HepG2 (cell line): ENCODE results near the gene NCOR2.

Experiments
- BHLHE40 ChIP-seq: IDR thresholded peaks from 2 replicates; pipeline ENCODE4 v1.6.1; 2011; ENCODE audit warnings: low read length, improper control_type of control experiment
- CCDC6 ChIP-seq: sonication (generic); formaldehyde crosslinking; IDR thresholded peaks from 2 replicates; pipeline ENCODE4 v1.8.1; 2022; ENCODE audit warnings: mild to moderate bottlenecking, missing genetic modification reagents, moderate library complexity
- GABPA ChIP-seq, 2 experiments: IDR thresholded peaks; 2 replicates each; pipeline ENCODE4 v1.6.1; 2011 to 2016; ENCODE audit warnings: low read depth in 2 of 2, low read length in 1 of 2, missing biosample characterization in 1 of 2, missing genetic modification characterization in 1 of 2
- GTF2F1 ChIP-seq: fragments of 150-350 bp; IDR thresholded peaks from 2 replicates; pipeline ENCODE4 v1.6.1; 2014; ENCODE audit warnings: low read length
- HMG20A ChIP-seq: IDR thresholded peaks from 2 replicates; pipeline ENCODE4 v1.6.1; 2016; ENCODE audit warnings: borderline replicate concordance
- HOXA7 ChIP-seq: sonication (generic); formaldehyde crosslinking; IDR thresholded peaks from 2 replicates; pipeline ENCODE4 v1.8.1; 2022; ENCODE audit warnings: mild to moderate bottlenecking, missing genetic modification reagents, moderate library complexity
- IKZF1 ChIP-seq: fragments of 450-650 bp; IDR thresholded peaks from 2 replicates; pipeline ENCODE4 v1.7.1; 2016
- REL ChIP-seq: sonication (generic); formaldehyde crosslinking; conservative IDR thresholded peaks from 2 replicates; pipeline ENCODE4 v1.8.0; 2022; ENCODE audit warnings: mild to moderate bottlenecking, missing genetic modification reagents, moderate library complexity
- RERE ChIP-seq: IDR thresholded peaks from 2 replicates; pipeline ENCODE4 v1.6.1; 2016; ENCODE audit warnings: low read depth, missing genetic modification reagents, missing compliant biosample characterization
- TBP ChIP-seq: sonication (generic); formaldehyde crosslinking; IDR thresholded peaks from 2 replicates; pipeline ENCODE4 v1.5.0; 2020; ENCODE audit warnings: missing genetic modification reagents
- TEAD2 ChIP-seq: sonication (generic); formaldehyde crosslinking; IDR thresholded peaks from 2 replicates; pipeline ENCODE4 v1.9.0; 2021; ENCODE audit warnings: missing genetic modification reagents
- ZNF263 ChIP-seq: sonication (generic); formaldehyde crosslinking; IDR thresholded peaks from 2 replicates; pipeline ENCODE4 v1.4.0; 2020; ENCODE audit warnings: missing genetic modification reagents
- TF ChIP-seq, protein P1 (sequence below): sonication (generic); formaldehyde crosslinking; IDR thresholded peaks from 2 replicates; pipeline ENCODE4 v1.5.0; 2020; ENCODE audit warnings: mild to moderate bottlenecking, missing genetic modification reagents, moderate library complexity

DNA sequence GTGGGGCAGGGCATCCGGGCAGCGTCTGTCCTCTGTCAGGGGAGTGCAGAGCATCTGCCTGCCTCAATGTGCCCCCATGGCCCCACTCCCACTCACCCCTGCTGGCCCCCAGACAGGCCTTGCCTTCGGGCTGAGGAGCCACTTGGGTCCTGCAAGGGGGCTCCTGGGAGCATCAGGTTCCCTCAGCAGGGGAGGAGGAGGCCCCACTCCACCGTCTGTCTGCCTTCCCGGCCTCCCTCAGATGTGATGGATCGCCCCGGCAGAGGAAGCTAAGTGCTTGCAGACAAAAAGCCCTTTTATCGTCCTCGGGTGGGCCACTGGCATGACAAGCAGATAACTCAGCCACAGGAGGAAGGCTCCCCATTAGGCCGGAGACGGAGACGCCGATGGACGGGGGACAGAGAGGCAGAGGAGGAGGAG, 35.1 kb downstream of the NCOR2 start:
- TF ChIP-seq GTF2F1 (no peak), TEAD2 (no peak), BHLHE40 (no peak), RERE (CRISPR knock-in tag) (no peak), HOXA7 (CRISPR knock-in tag) (no peak), HMG20A (no peak), REL (CRISPR knock-in tag) (no peak), ZNF263 (no peak), CCDC6 (no peak), IKZF1 (no peak), TBP (CRISPR knock-in tag) (no peak), GABPA (IDR thresholded peaks at IDR 0.05; ENCODE audit: low read depth, low read length) (no peak), GABPA (CRISPR knock-in tag; IDR thresholded peaks at IDR 0.05; ENCODE audit: low read depth) (no peak)
- TF ChIP-seq, protein P1, sequence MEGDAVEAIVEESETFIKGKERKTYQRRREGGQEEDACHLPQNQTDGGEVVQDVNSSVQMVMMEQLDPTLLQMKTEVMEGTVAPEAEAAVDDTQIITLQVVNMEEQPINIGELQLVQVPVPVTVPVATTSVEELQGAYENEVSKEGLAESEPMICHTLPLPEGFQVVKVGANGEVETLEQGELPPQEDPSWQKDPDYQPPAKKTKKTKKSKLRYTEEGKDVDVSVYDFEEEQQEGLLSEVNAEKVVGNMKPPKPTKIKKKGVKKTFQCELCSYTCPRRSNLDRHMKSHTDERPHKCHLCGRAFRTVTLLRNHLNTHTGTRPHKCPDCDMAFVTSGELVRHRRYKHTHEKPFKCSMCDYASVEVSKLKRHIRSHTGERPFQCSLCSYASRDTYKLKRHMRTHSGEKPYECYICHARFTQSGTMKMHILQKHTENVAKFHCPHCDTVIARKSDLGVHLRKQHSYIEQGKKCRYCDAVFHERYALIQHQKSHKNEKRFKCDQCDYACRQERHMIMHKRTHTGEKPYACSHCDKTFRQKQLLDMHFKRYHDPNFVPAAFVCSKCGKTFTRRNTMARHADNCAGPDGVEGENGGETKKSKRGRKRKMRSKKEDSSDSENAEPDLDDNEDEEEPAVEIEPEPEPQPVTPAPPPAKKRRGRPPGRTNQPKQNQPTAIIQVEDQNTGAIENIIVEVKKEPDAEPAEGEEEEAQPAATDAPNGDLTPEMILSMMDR (CRISPR knock-in tag): no peak
